Gastroesophageal sphincter (tissue), 4 donors: Measurements from ENCODE around the gene RAB4A. TPM values are rescaled to one million over a fixed set of nuclear protein-coding genes. Genes with fewer than 3 reads are reported as not detected.

Experiments used
- ATAC-seq: fragments of 150-250 bp; one replicate; pipeline ENCODE4 v1.9.1; 2016; ENCODE audit warnings: mild to moderate bottlenecking, moderate library complexity
- H3K27ac ChIP-seq, 4 donors: fragments of 200-600 bp; sonication (generic) in 3 of 4; 1 replicate in 3 of 4; 2 replicates in 1 of 4; pipeline ENCODE4 v1.5.1; 2016 to 2019
- H3K27me3 ChIP-seq: fragments of 200-600 bp; sonication (generic); one replicate; pipeline ENCODE4 v1.5.1; 2019
- H3K36me3 ChIP-seq, 2 donors: fragments of 200-600 bp; sonication (generic); one replicate each; pipeline ENCODE4 v1.5.1; 2019; ENCODE audit warnings: control low read depth in 1 of 2
- H3K4me1 ChIP-seq, 3 donors: fragments of 200-600 bp; sonication (generic); 1 replicate in 2 of 3; 2 replicates in 1 of 3; pipeline ENCODE4 v1.5.1; 2016 to 2019; ENCODE audit warnings: control low read depth in 2 of 3
- H3K4me3 ChIP-seq, 2 donors: fragments of 200-600 bp; sonication (generic); one replicate each; pipeline ENCODE4 v1.5.1; 2019; ENCODE audit warnings: mild to moderate bottlenecking in 1 of 2, moderate library complexity in 1 of 2
- H3K9me3 ChIP-seq, 3 donors: fragments of 200-600 bp; sonication (generic); one replicate each; pipeline ENCODE4 v1.5.1; 2017 to 2019; ENCODE audit warnings: control low read depth in 2 of 3
- CTCF ChIP-seq, 4 experiments: fragments of 200-600 bp in 2 of 4; fragments of 450-650 bp in 2 of 4; sonication (generic) in 1 of 4; IDR thresholded peaks; one replicate each; pipeline ENCODE4 v1.5.1; 2017 to 2019; ENCODE audit warnings: antibody characterized with exemption in 4 of 4, mild to moderate bottlenecking in 2 of 4, moderate library complexity in 2 of 4
- EP300 ChIP-seq: sonication (generic); formaldehyde crosslinking; IDR thresholded peaks from one replicate; pipeline ENCODE4 v1.6.1; 2017; ENCODE audit warnings: antibody characterized with exemption, mild to moderate bottlenecking
- POLR2A ChIP-seq, 2 donors: fragments of 450-650 bp; IDR thresholded peaks; one replicate each; pipeline ENCODE4 v1.6.1; 2017; ENCODE audit warnings: antibody characterized with exemption in 2 of 2, mild to moderate bottlenecking in 2 of 2, moderate library complexity in 1 of 2
- POLR2AphosphoS5 ChIP-seq: sonication (generic); formaldehyde crosslinking; IDR thresholded peaks from one replicate; pipeline ENCODE4 v1.6.1; 2017; ENCODE audit warnings: antibody characterized with exemption
- WGBS, 2 donors: methylation state at CpG; one replicate each; pipeline ENCODE4 v1.1.5; 2018; ENCODE audit warnings: low coverage in 1 of 2; 5-methylcytosine and 5-hydroxymethylcytosine counted together
- total RNA-seq, 4 donors: library from RNA; depleted of rRNA; stranded (reverse); fragments of >200 nt; gene quantifications; one replicate each; pipeline ENCODE4 v1.1.0, GENCODE V29; 2016

RAB4A gene
- total RNA-seq, 4 donors from 2014 or later: 69.3 to 136 (median 116) TPM

- Histone ChIP-seq H3K36me3 (peaks cover 13 to 82% of the 10 kb centered on the region in 2 donors), H3K9me3 (no peaks in the 10 kb centered on the region), H3K27me3 (no peaks in the 10 kb centered on the region), H3K27ac (no peak overlapping the region), H3K4me1 (peaks cover 0 to 21% (median 4%) of the 10 kb centered on the region in 3 donors), H3K4me3 (no peak overlapping the region)
- WGBS, 2 donors: 74 to 83% methylated on average over 6 of the region's 6 CpGs
- no peak for TF ChIP-seq POLR2AphosphoS5
- TF ChIP-seq EP300: no peak
- no peak for TF ChIP-seq POLR2A (IDR thresholded peaks at IDR 0.05)
- no peak for TF ChIP-seq CTCF (IDR thresholded peaks at IDR 0.05)
- ATAC-seq: no peak
Measured at GRCh38 chr1:229300099-229300757, 29.3 kb downstream of the RAB4A start.

GRCh38 chr1:229302740-229303139 is 31.8 kb downstream of the RAB4A start:
- Histone ChIP-seq H3K27me3 (no peaks in the 10 kb centered on the region), H3K4me1 (peaks cover 0 to 10% (median 4%) of the 10 kb centered on the region in 3 donors), H3K4me3 (no peak overlapping the region), H3K36me3 (peaks cover 13 to 79% of the 10 kb centered on the region in 2 donors), H3K9me3 (no peaks in the 10 kb centered on the region), H3K27ac (no peak overlapping the region)
- no peak for TF ChIP-seq CTCF (IDR thresholded peaks at IDR 0.05)
- TF ChIP-seq EP300: no peak
- TF ChIP-seq POLR2A (IDR thresholded peaks at IDR 0.05): no peak
- TF ChIP-seq POLR2AphosphoS5: no peak
- ATAC-seq: no peak
- WGBS, 2 donors: 92 to 100% methylated on average over 1 to 8 of the region's 8 CpGs

- no peak overlapping the region for H3K4me3 ChIP-seq
- no peaks in the 10 kb centered on the region for H3K27me3 ChIP-seq
- ATAC-seq: no peak
- no peak overlapping the region for H3K27ac ChIP-seq
- peaks cover 0 to 15% (median 4%) of the 10 kb centered on the region in 3 donors for H3K4me1 ChIP-seq
- TF ChIP-seq CTCF (IDR thresholded peaks at IDR 0.05) (no peak), EP300 (no peak), POLR2AphosphoS5 (no peak), POLR2A (IDR thresholded peaks at IDR 0.05) (no peak)
- peaks cover 13 to 81% of the 10 kb centered on the region in 2 donors for H3K36me3 ChIP-seq
- H3K9me3 ChIP-seq: no peaks in the 10 kb centered on the region
- 85 to 93% methylated on average over 4 of the region's 4 CpGs for WGBS, 2 donors
Measured at GRCh38 chr1:229303855-229304254, 32.9 kb downstream of the RAB4A start.

- Histone ChIP-seq H3K27ac (no peak overlapping the region), H3K9me3 (no peaks in the 10 kb centered on the region), H3K4me3 (no peak overlapping the region), H3K36me3 (peaks cover 0 to 66% of the 10 kb centered on the region in 2 donors), H3K27me3 (no peaks in the 10 kb centered on the region), H3K4me1 (peaks cover 0 to 30% (median 4%) of the 10 kb centered on the region in 3 donors)
- WGBS, 2 donors: 72 to 75% methylated on average over 2 of the region's 2 CpGs
- no peak for ATAC-seq
- TF ChIP-seq CTCF (IDR thresholded peaks at IDR 0.05): no peak
- TF ChIP-seq EP300: no peak
- TF ChIP-seq POLR2A (IDR thresholded peaks at IDR 0.05): no peak
- no peak for TF ChIP-seq POLR2AphosphoS5
Measured at GRCh38 chr1:229305392-229305791, 34.5 kb downstream of the RAB4A start.

GRCh38 chr1:229309074-229309473 is 38.2 kb downstream of the RAB4A start:
- peaks cover 0 to 57% of the 10 kb centered on the region in 2 donors for H3K36me3 ChIP-seq
- H3K27ac ChIP-seq: peak overlapping the region in 1 of 4 donors; percentile 2
- no peak for TF ChIP-seq POLR2A (IDR thresholded peaks at IDR 0.05)
- no peak for TF ChIP-seq CTCF (IDR thresholded peaks at IDR 0.05)
- no peak for TF ChIP-seq POLR2AphosphoS5
- no peak for TF ChIP-seq EP300
- ATAC-seq: no peak
- WGBS, 2 donors: 80% methylated on average over 1 of the region's 1 CpG; no CpG with 5 or more reads in 1 of the 2 donors
- H3K9me3 ChIP-seq: no peaks in the 10 kb centered on the region
- no peak overlapping the region for H3K4me3 ChIP-seq
- H3K27me3 ChIP-seq: no peaks in the 10 kb centered on the region
- H3K4me1 ChIP-seq: peaks cover 0 to 30% (median 0%) of the 10 kb centered on the region in 3 donors
